HepG2 (cell line): ENCODE results near the gene ELP1. TPM values are rescaled to one million over a fixed set of nuclear protein-coding genes. Genes with fewer than 3 reads are reported as not detected.

ENCODE experiments used
- DR1 ChIP-seq: sonication (generic); formaldehyde crosslinking; IDR thresholded peaks from 2 replicates; pipeline ENCODE4 v1.8.0; 2021; ENCODE audit warnings: mild to moderate bottlenecking, missing genetic modification reagents, inconsistent platforms
- EEA1 ChIP-seq: sonication (generic); formaldehyde crosslinking; IDR thresholded peaks from 2 replicates; pipeline ENCODE4 v1.5.1; 2020; ENCODE audit warnings: mild to moderate bottlenecking, missing genetic modification reagents, borderline replicate concordance
- HMGXB4 ChIP-seq, 2 experiments: sonication (generic) in 1 of 2; formaldehyde crosslinking in 1 of 2; IDR thresholded peaks; 2 replicates each; pipeline versions ENCODE4 v1.4.0 to v1.6.1; 2018 to 2020; ENCODE audit warnings: missing genetic modification reagents in 2 of 2, borderline replicate concordance in 1 of 2, low read depth in 1 of 2, mild to moderate bottlenecking in 1 of 2, missing biosample characterization in 1 of 2
- NFIC ChIP-seq: IDR thresholded peaks from 2 replicates; pipeline ENCODE4 v1.6.1; 2012; ENCODE audit warnings: mild to moderate bottlenecking, low read length, inconsistent platforms
- NR2C2 ChIP-seq: sonication (generic); formaldehyde crosslinking; IDR thresholded peaks from 2 replicates; pipeline ENCODE4 v1.4.0; 2020; ENCODE audit warnings: missing genetic modification reagents, mild to moderate bottlenecking, moderate library complexity, borderline replicate concordance
- RFX5 ChIP-seq: IDR thresholded peaks from 2 replicates; pipeline ENCODE4 v1.6.1; 2011; ENCODE audit warnings: low read depth, low read length, improper control_type of control experiment
- SOX5 ChIP-seq: IDR thresholded peaks from 2 replicates; pipeline ENCODE4 v1.6.1; 2016; ENCODE audit warnings: borderline replicate concordance
- SOX6 ChIP-seq, 2 experiments: fragments of 450-650 bp in 1 of 2; sonication (generic) in 1 of 2; formaldehyde crosslinking in 1 of 2; IDR thresholded peaks; 2 replicates each; pipeline versions ENCODE4 v1.4.0 to v1.6.1; 2017 to 2020; ENCODE audit warnings: antibody characterized with exemption in 1 of 2, mild to moderate bottlenecking in 1 of 2, missing genetic modification reagents in 1 of 2
- TCF12 ChIP-seq, 2 experiments: fragments of 450-650 bp in 1 of 2; sonication (generic) in 1 of 2; formaldehyde crosslinking in 1 of 2; IDR thresholded peaks; 2 replicates each; pipeline versions ENCODE4 v1.6.1 to v1.8.0; 2017 to 2022; ENCODE audit warnings: antibody characterized with exemption in 1 of 2, mild to moderate bottlenecking in 1 of 2, missing genetic modification reagents in 1 of 2, moderate library complexity in 1 of 2
- THAP11 ChIP-seq: IDR thresholded peaks from 2 replicates; pipeline ENCODE4 v1.6.1; 2016; ENCODE audit warnings: missing biosample characterization, missing genetic modification reagents
- YEATS2 ChIP-seq: sonication (generic); formaldehyde crosslinking; IDR thresholded peaks from 2 replicates; pipeline ENCODE4 v1.4.0; 2020; ENCODE audit warnings: missing genetic modification reagents, borderline replicate concordance
- ZBTB37 ChIP-seq: sonication (generic); formaldehyde crosslinking; IDR thresholded peaks from 2 replicates; pipeline ENCODE4 v1.4.0; 2020; ENCODE audit warnings: mild to moderate bottlenecking, missing genetic modification reagents
- ZNF275 ChIP-seq: sonication (generic); formaldehyde crosslinking; IDR thresholded peaks from 2 replicates; pipeline ENCODE4 v1.8.0; 2022; ENCODE audit warnings: missing genetic modification reagents, mild to moderate bottlenecking, inconsistent platforms, borderline replicate concordance
- ZNF280D ChIP-seq: sonication (generic); formaldehyde crosslinking; IDR thresholded peaks from 2 replicates; pipeline ENCODE4 v1.5.1; 2020; ENCODE audit warnings: mild to moderate bottlenecking, missing genetic modification reagents
- ZNF615 ChIP-seq: sonication (generic); formaldehyde crosslinking; IDR thresholded peaks from 2 replicates; pipeline ENCODE4 v1.5.0; 2020; ENCODE audit warnings: mild to moderate bottlenecking, missing genetic modification reagents, borderline replicate concordance
- ZNF660 ChIP-seq: sonication (generic); formaldehyde crosslinking; IDR thresholded peaks from 2 replicates; pipeline ENCODE4 v1.5.1; 2020; ENCODE audit warnings: mild to moderate bottlenecking, low read depth, missing genetic modification reagents, borderline replicate concordance
- ZNF678 ChIP-seq: sonication (generic); formaldehyde crosslinking; IDR thresholded peaks from 2 replicates; pipeline ENCODE4 v1.4.0; 2020; ENCODE audit warnings: mild to moderate bottlenecking, missing genetic modification reagents
- ZSCAN20 ChIP-seq: sonication (generic); formaldehyde crosslinking; IDR thresholded peaks from 2 replicates; pipeline ENCODE4 v1.4.0; 2020; ENCODE audit warnings: missing genetic modification reagents, mild to moderate bottlenecking, borderline replicate concordance
- ZSCAN30 ChIP-seq: sonication (generic); formaldehyde crosslinking; IDR thresholded peaks from 2 replicates; pipeline ENCODE4 v1.5.0; 2020; ENCODE audit warnings: mild to moderate bottlenecking, missing genetic modification reagents
- ZSCAN9 ChIP-seq: IDR thresholded peaks from 2 replicates; pipeline ENCODE4 v1.6.1; 2016; ENCODE audit warnings: borderline replicate concordance
- polyA plus RNA-seq, 8 experiments: library from polyadenylated mRNA; depleted of rRNA in 3 of 8; stranded (reverse) in 7 of 8; unstranded in 1 of 8; fragments of >200 nt; fragmentation: Illumina TruSeq in 4 of 8; extraction: Trizol in 4 of 8; gene quantifications; 2 replicates each; pipeline versions ENCODE4 v1.2.1 to v1.2.3, GENCODE V29; 2011 to 2016; ENCODE audit warnings: low read depth in 4 of 8, missing spikeins in 1 of 8, mixed read lengths in 1 of 8; ENCODE audit not compliant: insufficient read depth in 1 of 8
- total RNA-seq, 5 experiments: library from RNA; depleted of rRNA; stranded (reverse); fragments of >200 nt; fragmentation: Illumina TruSeq; extraction: Trizol; gene quantifications; 2 replicates each; pipeline ENCODE4 v1.2.3, GENCODE V29; 2016; ENCODE audit warnings: low read depth in 1 of 5

The ELP1 gene
- total and polyA plus RNA-seq, 2 of the 13 experiments (the other 11 are each of a cell fraction or from before 2014, with no cell fraction given) = 157 to 275 TPM

GRCh38 chr9:108885643-108886348 lies 48.1 kb downstream of the ELP1 start (continued):
- TF ChIP-seq ZSCAN20 (CRISPR knock-in tag) (0 out of 2 replicates have a peak, but pooled peaks have one; percentile 13), NFIC (peak; percentile 100), EEA1 (CRISPR knock-in tag) (no peak), SOX6 (IDR thresholded peaks at IDR 0.05) (no peak), SOX6 (CRISPR knock-in tag; IDR thresholded peaks at IDR 0.05) (peak; percentile 98), ZNF678 (no peak), DR1 (CRISPR knock-in tag) (peak; percentile 64; the same call in 1 of the 2 replicates), ZSCAN30 (0 out of 2 replicates have a peak, but pooled peaks have one; percentile 73), NR2C2 (CRISPR knock-in tag) (peak; percentile 65; the same call in 1 of the 2 replicates), RFX5 (no peak), SOX5 (CRISPR knock-in tag) (peak; percentile 96), THAP11 (peak; percentile 84), YEATS2 (peak; percentile 79; the same call in 1 of the 2 replicates), TCF12 (IDR thresholded peaks at IDR 0.05) (no peak), TCF12 (CRISPR knock-in tag; IDR thresholded peaks at IDR 0.05) (peak; percentile 94), ZNF615 (0 out of 2 replicates have a peak, but pooled peaks have one; percentile 63), HMGXB4 (CRISPR knock-in tag; IDR thresholded peaks at IDR 0.05; ENCODE audit: borderline replicate concordance in 1 of 2, low read depth in 1 of 2) (peak in 1 of 2 experiments; percentile 75; a peak in 2 of 4 replicates), ZBTB37 (CRISPR knock-in tag) (no peak; the same call in 1 of the 2 replicates), ZSCAN9 (CRISPR knock-in tag) (peak; percentile 84; the same call in 1 of the 2 replicates), ZNF275 (CRISPR knock-in tag) (no peak), ZNF660 (CRISPR knock-in tag) (no peak), ZNF280D (CRISPR knock-in tag) (peak; percentile 84)
